ENCODE results near the gene KCNIP4. TPM values are rescaled to one million over a fixed set of nuclear protein-coding genes. Genes with fewer than 3 reads are reported as not detected.

The KCNIP4 gene
- total and polyA plus RNA-seq, 2 donors (not counting 3 experiments of a cell fraction or from before 2014, with no cell fraction given): not detected

DNA sequence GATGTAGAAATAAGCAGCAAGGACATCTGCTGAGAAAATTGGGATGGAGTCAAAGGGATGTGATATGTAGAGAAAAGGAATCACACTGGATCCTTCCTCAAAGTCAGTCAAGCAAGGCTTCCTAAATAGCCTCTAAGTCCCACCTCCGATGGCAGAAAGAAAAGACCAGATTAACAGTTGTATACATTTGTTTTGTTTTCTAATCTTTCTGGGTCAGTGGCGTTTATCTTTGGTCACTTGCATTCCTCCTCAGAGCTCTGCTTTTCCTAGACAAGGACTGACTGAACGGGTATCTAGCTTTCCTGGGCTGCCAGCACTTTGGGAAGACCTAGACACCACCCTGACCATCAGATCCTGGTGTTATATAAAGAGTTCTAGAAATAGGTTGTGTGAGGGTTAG lies 1225.1 kb downstream of the KCNIP4 start:
- FAIRE-seq (no peak), DNase-seq (ENCODE audit: low read depth, low spot score) (no peak)
- H3K27me3 ChIP-seq (ENCODE audit: control insufficient read depth in 2 of 2, insufficient read depth in 2 of 2, low read length in 2 of 2): no peaks in the 10 kb centered on the region
- dilution Hi-C loops (cut with MboI; ENCODE audit: extremely low pct_ligation_motif_present, low sequenced_read_pairs) (no loop called here), intact Hi-C loops (cut with micrococcal nuclease) (no loop called here)
- no TSS peak for BruUV-seq (replicated peaks)
- H3K27ac ChIP-seq (ENCODE audit: insufficient read depth, low read depth, low read length): no peak overlapping the region
- POLR2A ChIA-PET: no interaction called here
- H3K4me2 ChIP-seq (ENCODE audit: insufficient read depth, low read length): no peak overlapping the region
- no peak overlapping the region for H3K9ac ChIP-seq (replicated peaks; ENCODE audit: extremely low read depth, insufficient read depth, low read length)
- CTCF ChIA-PET: interaction anchor here (0.9 kb wide), 1 partner anchor 13 kb away, joined by 3 read pairs; no protein-coding TSS in a partner anchor
- H3K9me1 ChIP-seq (replicated peaks; ENCODE audit: control insufficient read depth, extremely low read depth, insufficient read depth, low read length): no peaks in the 10 kb centered on the region
- no peaks in the 10 kb centered on the region for H3K4me1 ChIP-seq (ENCODE audit: control insufficient read depth, extremely low read depth, insufficient read depth, low read length)
- no peak overlapping the region for H2AFZ ChIP-seq (ENCODE audit: low read depth, low read length)
- peaks cover 4 to 5% of the 10 kb centered on the region in 2 experiments for H3K36me3 ChIP-seq (ENCODE audit: control insufficient read depth in 2 of 2, extremely low read depth in 1 of 2, insufficient read depth in 2 of 2, low read length in 2 of 2)
- no peaks in the 10 kb centered on the region for H3K9me3 ChIP-seq (replicated peaks; ENCODE audit: control insufficient read depth, insufficient read depth, low read length)
- TF ChIP-seq POLR2AphosphoS5 (IDR thresholded peaks at IDR 0.05; ENCODE audit: insufficient read depth, low read depth, low read length): no peak
- TF ChIP-seq, protein P1, sequence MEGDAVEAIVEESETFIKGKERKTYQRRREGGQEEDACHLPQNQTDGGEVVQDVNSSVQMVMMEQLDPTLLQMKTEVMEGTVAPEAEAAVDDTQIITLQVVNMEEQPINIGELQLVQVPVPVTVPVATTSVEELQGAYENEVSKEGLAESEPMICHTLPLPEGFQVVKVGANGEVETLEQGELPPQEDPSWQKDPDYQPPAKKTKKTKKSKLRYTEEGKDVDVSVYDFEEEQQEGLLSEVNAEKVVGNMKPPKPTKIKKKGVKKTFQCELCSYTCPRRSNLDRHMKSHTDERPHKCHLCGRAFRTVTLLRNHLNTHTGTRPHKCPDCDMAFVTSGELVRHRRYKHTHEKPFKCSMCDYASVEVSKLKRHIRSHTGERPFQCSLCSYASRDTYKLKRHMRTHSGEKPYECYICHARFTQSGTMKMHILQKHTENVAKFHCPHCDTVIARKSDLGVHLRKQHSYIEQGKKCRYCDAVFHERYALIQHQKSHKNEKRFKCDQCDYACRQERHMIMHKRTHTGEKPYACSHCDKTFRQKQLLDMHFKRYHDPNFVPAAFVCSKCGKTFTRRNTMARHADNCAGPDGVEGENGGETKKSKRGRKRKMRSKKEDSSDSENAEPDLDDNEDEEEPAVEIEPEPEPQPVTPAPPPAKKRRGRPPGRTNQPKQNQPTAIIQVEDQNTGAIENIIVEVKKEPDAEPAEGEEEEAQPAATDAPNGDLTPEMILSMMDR (IDR thresholded peaks at IDR 0.05; ENCODE audit: extremely low read depth in 1 of 2, insufficient read depth in 1 of 2, low read depth in 1 of 2, low read length in 2 of 2): no peak
- TF ChIP-seq FOS (IDR thresholded peaks at IDR 0.05; ENCODE audit: borderline replicate concordance, insufficient read depth, low read length): no peak
- TF ChIP-seq GATA2 (IDR thresholded peaks at IDR 0.05; ENCODE audit: insufficient read depth, insufficient read length, low read depth, low read length): no peak
- TF ChIP-seq, protein P2, sequence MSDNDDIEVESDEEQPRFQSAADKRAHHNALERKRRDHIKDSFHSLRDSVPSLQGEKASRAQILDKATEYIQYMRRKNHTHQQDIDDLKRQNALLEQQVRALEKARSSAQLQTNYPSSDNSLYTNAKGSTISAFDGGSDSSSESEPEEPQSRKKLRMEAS (IDR thresholded peaks at IDR 0.05; ENCODE audit: insufficient read depth, insufficient read length): no peak
- no peak for TF ChIP-seq JUN (IDR thresholded peaks at IDR 0.05; ENCODE audit: borderline replicate concordance, insufficient read depth, insufficient read length, low read depth)
- no peak for TF ChIP-seq MYC (IDR thresholded peaks at IDR 0.05; ENCODE audit: low read depth, low read length)
- no peak for TF ChIP-seq POLR2A (IDR thresholded peaks at IDR 0.05; ENCODE audit: low read depth, low read length)
- TF ChIP-seq EZH2 (IDR thresholded peaks at IDR 0.05; ENCODE audit: borderline replicate concordance, low read depth, low read length, severe bottlenecking): no peak
- H4K20me1 ChIP-seq (replicated peaks; ENCODE audit: control insufficient read depth, extremely low read depth, insufficient read depth, low read length): no peaks in the 10 kb centered on the region
- H3K79me2 ChIP-seq (ENCODE audit: control insufficient read depth, insufficient read depth, low read length): no peaks in the 10 kb centered on the region
- no peak overlapping the region for H3K4me3 ChIP-seq (replicated peaks in 1 of 3; ENCODE audit: insufficient read depth in 1 of 3, low read depth in 1 of 3, low read length in 3 of 3)

Measured in endothelial cell of umbilical vein (primary cell).